HUES48 (cell line): ENCODE data around the gene KRTAP9-3.
"Not testable (repeated sequence)": the region's sequence is repeated elsewhere in the genome, so short reads cannot be mapped to it uniquely, and the experiment has no call there.

ENCODE experiments used
- H3K27ac ChIP-seq: one replicate; pipeline ENCODE4 v1.7.0; 2013; ENCODE audit warnings: low read depth, low read length, inconsistent platforms
- H3K27me3 ChIP-seq: 2 replicates; pipeline ENCODE4 v1.6.1; 2013; ENCODE audit warnings: mild to moderate bottlenecking, low read length; ENCODE audit not compliant: control insufficient read depth, insufficient read depth
- H3K36me3 ChIP-seq: 2 replicates; pipeline ENCODE4 v1.6.1; 2013; ENCODE audit warnings: low read length; ENCODE audit not compliant: control insufficient read depth, insufficient read depth
- H3K4me1 ChIP-seq: 2 replicates; pipeline ENCODE4 v1.6.1; 2013; ENCODE audit warnings: mild to moderate bottlenecking, low read length; ENCODE audit not compliant: control insufficient read depth, insufficient read depth
- H3K4me3 ChIP-seq: 2 replicates; pipeline ENCODE4 v1.5.1; 2013; ENCODE audit warnings: mild to moderate bottlenecking, low read depth, low read length
- H3K9ac ChIP-seq: 2 replicates; pipeline ENCODE4 v1.6.1; 2013; ENCODE audit warnings: mild to moderate bottlenecking, low read depth, low read length, moderate library complexity
- H3K9me3 ChIP-seq: 2 replicates; pipeline ENCODE4 v1.6.1; 2013; ENCODE audit warnings: low read length; ENCODE audit not compliant: control insufficient read depth, insufficient read depth

KRTAP9-3 gene, protein sequence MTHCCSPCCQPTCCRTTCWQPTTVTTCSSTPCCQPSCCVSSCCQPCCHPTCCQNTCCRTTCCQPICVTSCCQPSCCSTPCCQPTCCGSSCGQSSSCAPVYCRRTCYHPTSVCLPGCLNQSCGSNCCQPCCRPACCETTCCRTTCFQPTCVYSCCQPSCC

DNA sequence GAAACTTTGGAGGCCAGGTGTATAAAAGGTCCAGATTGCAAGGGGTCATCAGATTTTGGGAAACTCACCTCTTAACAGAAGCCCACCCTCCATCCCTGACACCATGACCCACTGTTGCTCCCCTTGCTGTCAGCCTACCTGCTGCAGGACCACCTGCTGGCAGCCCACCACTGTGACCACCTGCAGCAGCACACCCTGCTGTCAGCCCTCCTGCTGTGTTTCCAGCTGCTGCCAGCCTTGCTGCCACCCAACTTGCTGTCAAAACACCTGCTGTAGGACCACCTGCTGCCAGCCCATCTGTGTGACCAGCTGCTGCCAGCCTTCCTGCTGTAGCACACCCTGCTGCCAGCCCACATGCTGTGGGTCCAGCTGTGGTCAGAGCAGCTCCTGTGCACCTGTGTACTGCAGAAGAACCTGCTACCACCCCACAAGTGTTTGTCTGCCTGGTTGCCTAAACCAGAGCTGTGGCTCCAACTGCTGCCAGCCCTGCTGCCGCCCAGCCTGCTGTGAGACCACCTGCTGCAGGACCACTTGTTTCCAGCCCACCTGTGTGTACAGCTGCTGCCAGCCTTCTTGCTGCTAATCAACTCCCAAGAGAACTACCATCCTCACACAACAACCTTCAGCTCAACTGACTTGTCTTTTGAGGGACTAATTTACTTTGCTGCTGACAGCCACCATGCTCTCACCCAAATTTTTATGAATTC lies at the start of gene KRTAP9-3:
Gene KRTAP9-3, plus strand, starts transcription at position 51 of the 707 bp plus-strand sequence. Its CDS starts 53 bp downstream, at position 104.
- H3K36me3 ChIP-seq, result not testable (repeated sequence)

GRCh38 chr17:41184480-41184961 lies 47.7 kb upstream of the KRTAP9-3 start, which contains the start of gene KRTAP4-1:
TSS of gene KRTAP4-1 (minus strand) at chr17:41184911. CDS start at chr17:41184854, 57 bp downstream.
- no peak within 1 kb of the TSS for H3K27ac ChIP-seq
- no peak within 1 kb of the TSS for H3K9ac ChIP-seq
- H3K4me3 ChIP-seq, result no peak within 1 kb of the TSS
- no peaks in the 10 kb centered on the region for H3K4me1 ChIP-seq
- no peaks in the 10 kb centered on the region for H3K36me3 ChIP-seq
- no peaks in the 10 kb centered on the region for H3K9me3 ChIP-seq
- H3K27me3 ChIP-seq, result no peaks in the 10 kb centered on the region

More for the DNA sequence above, at the start of gene KRTAP9-3:
- not testable (repeated sequence) for H3K27me3 ChIP-seq, H3K9ac ChIP-seq, H3K4me1 ChIP-seq, H3K9me3 ChIP-seq, H3K4me3 ChIP-seq, H3K27ac ChIP-seq

DNA sequence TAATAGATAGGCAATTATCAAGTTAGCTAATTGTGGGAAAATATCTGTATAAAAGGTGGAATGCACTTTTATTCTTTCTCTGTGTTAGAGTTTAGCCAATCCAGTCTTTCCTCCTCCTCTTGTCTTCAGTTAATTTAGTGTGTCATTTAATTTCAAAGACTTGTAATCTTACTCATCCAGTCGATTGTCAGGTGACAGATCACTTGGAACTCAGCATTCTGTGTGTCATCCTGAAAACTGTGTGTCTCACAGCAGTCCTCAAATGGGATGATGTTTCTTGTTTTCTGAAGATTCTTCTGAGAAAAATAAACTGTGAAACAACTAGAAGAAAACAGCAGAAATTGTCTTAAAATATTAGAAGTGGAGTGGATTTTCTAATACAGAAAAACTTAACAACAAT lies 47.2 kb upstream of the KRTAP9-3 start:
- Histone ChIP-seq H3K9ac (no peak overlapping the region), H3K4me3 (no peak overlapping the region), H3K27me3 (no peaks in the 10 kb centered on the region), H3K36me3 (no peaks in the 10 kb centered on the region), H3K9me3 (no peaks in the 10 kb centered on the region), H3K27ac (no peak overlapping the region), H3K4me1 (no peaks in the 10 kb centered on the region)

DNA sequence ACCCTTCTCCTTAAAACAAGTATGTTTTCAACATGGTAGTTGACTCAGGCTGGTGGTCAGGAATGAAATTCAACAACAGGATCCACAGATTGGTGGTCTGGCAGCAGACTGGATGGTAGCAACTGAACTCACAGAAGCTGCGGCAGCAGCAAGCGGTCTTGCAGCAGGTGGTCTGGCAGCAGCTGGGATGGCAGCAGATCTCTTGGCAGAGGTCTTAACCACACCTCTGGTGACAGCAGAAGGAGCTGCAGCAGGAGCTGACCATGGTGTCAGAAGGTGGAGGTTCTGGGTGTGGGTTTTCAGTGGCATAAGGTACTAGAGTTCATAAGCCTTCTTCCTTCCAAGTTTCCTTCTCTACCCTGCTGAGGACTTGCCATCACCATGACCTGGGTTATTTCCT lies 45.4 kb upstream of the KRTAP9-3 start:
- H3K9me3 ChIP-seq, result no peaks in the 10 kb centered on the region
- no peaks in the 10 kb centered on the region for H3K4me1 ChIP-seq
- H3K9ac ChIP-seq, result no peak overlapping the region
- H3K4me3 ChIP-seq, result no peak overlapping the region
- H3K27ac ChIP-seq, result no peak overlapping the region
- H3K27me3 ChIP-seq, result no peaks in the 10 kb centered on the region
- H3K36me3 ChIP-seq, result no peaks in the 10 kb centered on the region

GRCh38 chr17:41189837-41190318 lies 42.4 kb upstream of the KRTAP9-3 start, which contains the start of gene KRTAP9-1:
TSS of gene KRTAP9-1 (plus strand) at chr17:41189887. CDS start at chr17:41189887, 0 bp downstream.
- H3K9me3 ChIP-seq, H3K4me3 ChIP-seq, H3K4me1 ChIP-seq, H3K27ac ChIP-seq, H3K36me3 ChIP-seq, H3K9ac ChIP-seq, H3K27me3 ChIP-seq: not testable (repeated sequence)

- Histone ChIP-seq H3K27me3 (no peaks in the 10 kb centered on the region), H3K36me3 (no peaks in the 10 kb centered on the region), H3K9ac (no peak overlapping the region), H3K9me3 (no peaks in the 10 kb centered on the region), H3K4me3 (no peak overlapping the region), H3K4me1 (no peaks in the 10 kb centered on the region), H3K27ac (no peak overlapping the region)
Observed at GRCh38 chr17:41190328-41190727, 41.9 kb upstream of the KRTAP9-3 start.

- Histone ChIP-seq H3K4me1 (no peaks in the 10 kb centered on the region), H3K27ac (no peak overlapping the region), H3K9me3 (no peaks in the 10 kb centered on the region), H3K4me3 (no peak overlapping the region), H3K27me3 (no peaks in the 10 kb centered on the region), H3K9ac (no peak overlapping the region), H3K36me3 (no peaks in the 10 kb centered on the region)
Observed at GRCh38 chr17:41196068-41196467, 36.2 kb upstream of the KRTAP9-3 start.

DNA sequence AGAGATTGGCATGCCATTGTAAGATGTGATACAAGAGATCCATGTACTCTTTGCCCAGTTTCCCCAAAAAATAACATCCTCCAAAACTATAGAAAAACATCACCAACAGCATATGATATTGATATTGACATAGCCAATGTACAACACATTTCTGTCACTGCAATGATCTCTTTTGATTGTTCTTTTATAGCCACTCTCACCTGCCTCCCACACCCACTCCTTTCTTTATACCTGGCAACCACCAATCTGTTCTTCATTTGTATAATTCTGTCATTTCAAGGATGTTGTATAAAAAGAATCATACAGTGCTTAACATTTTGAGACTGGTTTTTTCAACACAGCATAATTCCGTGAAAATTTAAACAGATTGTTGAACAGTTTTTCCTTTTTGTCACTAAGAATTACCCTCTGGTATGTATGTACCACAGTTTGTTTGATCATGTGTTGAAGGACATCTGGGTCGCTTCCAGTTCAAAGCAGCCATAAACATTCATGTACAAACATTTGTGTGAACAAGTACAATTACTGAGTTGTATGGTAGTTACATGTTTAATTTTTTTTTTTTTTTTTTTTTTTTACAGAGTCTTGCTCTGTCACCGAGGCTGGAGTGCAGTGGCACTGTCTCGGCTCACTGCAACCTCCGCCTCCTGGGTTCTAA lies 32.7 kb upstream of the KRTAP9-3 start:
- Histone ChIP-seq H3K27me3 (no peaks in the 10 kb centered on the region), H3K36me3 (no peaks in the 10 kb centered on the region), H3K4me1 (no peaks in the 10 kb centered on the region), H3K4me3 (no peak overlapping the region), H3K9me3 (no peaks in the 10 kb centered on the region), H3K9ac (no peak overlapping the region), H3K27ac (no peak overlapping the region)

GRCh38 chr17:41211845-41212466 lies 20.3 kb upstream of the KRTAP9-3 start:
- Histone ChIP-seq H3K9me3 (peaks cover 7% of the 10 kb centered on the region), H3K4me1 (no peaks in the 10 kb centered on the region), H3K4me3 (no peak overlapping the region), H3K27ac (no peak overlapping the region), H3K9ac (no peak overlapping the region), H3K27me3 (no peaks in the 10 kb centered on the region), H3K36me3 (no peaks in the 10 kb centered on the region)

DNA sequence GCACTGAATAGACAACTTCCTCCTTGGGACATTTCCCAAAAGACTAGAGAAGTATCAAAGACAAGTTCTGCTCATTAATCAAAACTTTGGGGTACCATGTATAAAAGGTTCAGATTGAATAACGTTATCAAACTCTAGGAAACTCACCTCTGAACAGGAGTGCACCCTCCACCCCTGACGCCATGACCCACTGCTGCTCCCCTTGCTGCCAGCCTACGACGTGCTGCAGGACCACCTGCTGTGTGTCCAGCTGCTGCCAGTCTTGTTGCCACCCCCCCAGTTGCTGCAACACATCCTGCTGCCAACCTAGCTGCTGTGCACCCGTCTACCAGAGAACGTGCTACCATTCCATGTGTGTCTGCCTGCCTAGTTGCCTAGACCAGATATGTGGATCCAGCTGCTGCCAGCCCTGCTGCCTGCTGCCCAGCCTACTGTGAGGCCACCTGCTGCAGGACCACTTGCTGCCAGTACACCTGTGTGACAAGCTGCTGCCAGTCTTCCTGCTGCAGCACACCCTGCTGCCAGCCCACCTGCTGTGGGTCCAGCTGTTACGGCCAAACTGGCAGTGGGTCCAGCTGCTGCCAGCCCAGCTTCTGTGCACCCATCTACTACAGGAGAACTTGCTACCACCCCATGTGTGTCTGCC lies 19.6 kb upstream of the KRTAP9-3 start:
- no peaks in the 10 kb centered on the region for H3K27me3 ChIP-seq
- no peaks in the 10 kb centered on the region for H3K36me3 ChIP-seq
- H3K9me3 ChIP-seq, result 0 out of 2 replicates have a peak, but pooled peaks cover 4% of the 10 kb centered on the region
- H3K4me3 ChIP-seq, result no peak overlapping the region
- no peak overlapping the region for H3K9ac ChIP-seq
- H3K4me1 ChIP-seq, result no peaks in the 10 kb centered on the region
- no peak overlapping the region for H3K27ac ChIP-seq
